ENCODE results near the gene KANSL1L. TPM values are rescaled to one million over a fixed set of nuclear protein-coding genes. Genes with fewer than 3 reads are reported as not detected.

Gene KANSL1L
- total and polyA plus RNA-seq, 10 of the 15 experiments (the other 5 are each of a cell fraction or from before 2014, with no cell fraction given), result 1.2 to 9.5 (median 3.7) TPM

DNA sequence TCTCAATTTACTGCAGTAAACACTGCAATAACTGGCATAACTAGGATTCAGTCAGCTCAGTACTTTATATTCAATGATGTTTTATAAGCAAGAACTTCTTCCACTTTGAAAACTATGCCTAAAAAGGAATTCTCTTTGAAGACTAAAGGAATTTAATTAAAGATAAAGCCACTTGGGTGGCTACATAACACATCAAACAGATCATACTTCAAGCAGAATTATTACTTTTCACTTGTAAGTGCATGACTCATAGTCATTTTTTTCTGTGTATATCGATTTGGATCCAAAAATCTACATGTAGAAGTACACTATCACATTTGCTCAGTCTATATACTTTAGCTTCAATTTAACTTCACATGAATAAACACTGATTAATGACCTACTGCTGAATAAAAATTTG is 4.0 kb downstream of the KANSL1L start:
- no peak for FAIRE-seq
- Histone ChIP-seq H3K4me3 (no peak overlapping the region), H3K36me3 (ENCODE audit: control insufficient read depth in 2 of 2, insufficient read depth in 2 of 2, low read length in 1 of 2) (no peaks in the 10 kb centered on the region), H3K79me2 (ENCODE audit: control insufficient read depth, insufficient read depth, low read length) (peaks cover 9% of the 10 kb centered on the region), H3K27ac (ENCODE audit: control insufficient read depth, insufficient read depth) (no peak overlapping the region), H2AFZ (ENCODE audit: control insufficient read depth, low read depth, low read length) (no peak overlapping the region), H3K9ac (ENCODE audit: control insufficient read depth, insufficient read depth, low read length) (no peak overlapping the region), H3K9me3 (replicated peaks; ENCODE audit: control insufficient read depth, insufficient read depth, low read length) (no peaks in the 10 kb centered on the region), H3K4me2 (ENCODE audit: control insufficient read depth, insufficient read depth) (no peak overlapping the region), H4K20me1 (ENCODE audit: control insufficient read depth, insufficient read depth) (no peaks in the 10 kb centered on the region), H3K4me1 (ENCODE audit: control insufficient read depth, insufficient read depth, low read length) (no peaks in the 10 kb centered on the region), H3K27me3 (replicated peaks in 1 of 2; ENCODE audit: control insufficient read depth in 2 of 2, insufficient read depth in 2 of 2, low read length in 1 of 2) (no peaks in the 10 kb centered on the region)
- intact Hi-C loops (cut with micrococcal nuclease; ENCODE audit: unreplicated experiment) (no loop called here), in situ Hi-C loops (cut with MboI) (loop anchor here (10.0 kb wide), 1 partner anchor 162 kb away; the partner anchor contains the start of gene RPE)
- 44% methylated on average over 1 of the region's 1 CpG for WGBS (ENCODE audit: insufficient coverage, insufficient replicate concordance, low lambda C conversion rate, missing lambda C conversion rate)
- ChIA-PET SMC1A (ENCODE audit: uncharacterized antibody, unreplicated experiment) (interaction anchor here (0.7 to 2.4 kb wide), 7 partner anchors 9 to 22 kb away, joined by 3 to 6 read pairs (median 3); no protein-coding TSS in a partner anchor), RAD21 (ENCODE audit: unreplicated experiment) (interaction anchor here (1.3 to 1.4 kb wide), 3 partner anchors 20 to 163 kb away, joined by 3 to 4 read pairs (median 4); no protein-coding TSS in a partner anchor), CTCF (interaction anchor here (0.6 to 1.4 kb wide), 4 partner anchors 8 to 94 kb away, joined by 3 to 4 read pairs (median 3); no protein-coding TSS in a partner anchor), POLR2A (interaction anchor here (0.6 to 1.4 kb wide), 2 partner anchors 9 to 279 kb away, joined by 3 to 5 read pairs; no protein-coding TSS in a partner anchor)
- DNase-seq (ENCODE audit: low read depth, low spot score), result no peak
- no peak for ATAC-seq
- no TSS peak for BruUV-seq (replicated peaks)
- TF ChIP-seq, protein P1, sequence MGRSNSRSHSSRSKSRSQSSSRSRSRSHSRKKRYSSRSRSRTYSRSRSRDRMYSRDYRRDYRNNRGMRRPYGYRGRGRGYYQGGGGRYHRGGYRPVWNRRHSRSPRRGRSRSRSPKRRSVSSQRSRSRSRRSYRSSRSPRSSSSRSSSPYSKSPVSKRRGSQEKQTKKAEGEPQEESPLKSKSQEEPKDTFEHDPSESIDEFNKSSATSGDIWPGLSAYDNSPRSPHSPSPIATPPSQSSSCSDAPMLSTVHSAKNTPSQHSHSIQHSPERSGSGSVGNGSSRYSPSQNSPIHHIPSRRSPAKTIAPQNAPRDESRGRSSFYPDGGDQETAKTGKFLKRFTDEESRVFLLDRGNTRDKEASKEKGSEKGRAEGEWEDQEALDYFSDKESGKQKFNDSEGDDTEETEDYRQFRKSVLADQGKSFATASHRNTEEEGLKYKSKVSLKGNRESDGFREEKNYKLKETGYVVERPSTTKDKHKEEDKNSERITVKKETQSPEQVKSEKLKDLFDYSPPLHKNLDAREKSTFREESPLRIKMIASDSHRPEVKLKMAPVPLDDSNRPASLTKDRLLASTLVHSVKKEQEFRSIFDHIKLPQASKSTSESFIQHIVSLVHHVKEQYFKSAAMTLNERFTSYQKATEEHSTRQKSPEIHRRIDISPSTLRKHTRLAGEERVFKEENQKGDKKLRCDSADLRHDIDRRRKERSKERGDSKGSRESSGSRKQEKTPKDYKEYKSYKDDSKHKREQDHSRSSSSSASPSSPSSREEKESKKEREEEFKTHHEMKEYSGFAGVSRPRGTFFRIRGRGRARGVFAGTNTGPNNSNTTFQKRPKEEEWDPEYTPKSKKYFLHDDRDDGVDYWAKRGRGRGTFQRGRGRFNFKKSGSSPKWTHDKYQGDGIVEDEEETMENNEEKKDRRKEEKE (IDR thresholded peaks at IDR 0.05), result no peak
- no peak for TF ChIP-seq CHD1 (IDR thresholded peaks at IDR 0.05; ENCODE audit: low read depth, low read length)
- TF ChIP-seq RELA (IDR thresholded peaks at IDR 0.05; ENCODE audit: borderline replicate concordance, partially characterized antibody), result no peak
- TF ChIP-seq, protein P2, sequence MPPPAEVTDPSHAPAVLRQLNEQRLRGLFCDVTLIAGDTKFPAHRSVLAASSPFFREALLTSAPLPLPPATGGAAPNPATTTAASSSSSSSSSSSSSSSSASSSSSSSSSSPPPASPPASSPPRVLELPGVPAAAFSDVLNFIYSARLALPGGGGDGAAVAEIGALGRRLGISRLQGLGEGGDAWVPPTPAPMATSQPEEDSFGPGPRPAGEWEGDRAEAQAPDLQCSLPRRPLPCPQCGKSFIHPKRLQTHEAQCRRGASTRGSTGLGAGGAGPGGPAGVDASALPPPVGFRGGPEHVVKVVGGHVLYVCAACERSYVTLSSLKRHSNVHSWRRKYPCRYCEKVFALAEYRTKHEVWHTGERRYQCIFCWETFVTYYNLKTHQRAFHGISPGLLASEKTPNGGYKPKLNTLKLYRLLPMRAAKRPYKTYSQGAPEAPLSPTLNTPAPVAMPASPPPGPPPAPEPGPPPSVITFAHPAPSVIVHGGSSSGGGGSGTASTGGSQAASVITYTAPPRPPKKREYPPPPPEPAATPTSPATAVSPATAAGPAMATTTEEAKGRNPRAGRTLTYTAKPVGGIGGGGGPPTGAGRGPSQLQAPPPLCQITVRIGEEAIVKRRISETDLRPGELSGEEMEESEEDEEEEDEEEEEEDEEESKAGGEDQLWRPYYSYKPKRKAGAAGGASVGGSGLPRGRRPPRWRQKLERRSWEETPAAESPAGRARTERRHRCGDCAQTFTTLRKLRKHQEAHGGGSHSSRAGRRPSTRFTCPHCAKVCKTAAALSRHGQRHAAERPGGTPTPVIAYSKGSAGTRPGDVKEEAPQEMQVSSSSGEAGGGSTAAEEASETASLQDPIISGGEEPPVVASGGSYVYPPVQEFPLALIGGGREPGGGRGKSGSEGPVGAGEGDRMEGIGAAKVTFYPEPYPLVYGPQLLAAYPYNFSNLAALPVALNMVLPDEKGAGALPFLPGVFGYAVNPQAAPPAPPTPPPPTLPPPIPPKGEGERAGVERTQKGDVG (CRISPR knock-in tag; IDR thresholded peaks at IDR 0.05), result no peak
- TF ChIP-seq SMC3 (IDR thresholded peaks at IDR 0.05; ENCODE audit: borderline replicate concordance, low read length), result no peak
- TF ChIP-seq EED (IDR thresholded peaks at IDR 0.05; ENCODE audit: low read depth), result no peak
- no peak for TF ChIP-seq CEBPB (IDR thresholded peaks at IDR 0.05; ENCODE audit: borderline replicate concordance in 1 of 2, low read depth in 2 of 2, low read length in 2 of 2)
- TF ChIP-seq, protein P3, sequence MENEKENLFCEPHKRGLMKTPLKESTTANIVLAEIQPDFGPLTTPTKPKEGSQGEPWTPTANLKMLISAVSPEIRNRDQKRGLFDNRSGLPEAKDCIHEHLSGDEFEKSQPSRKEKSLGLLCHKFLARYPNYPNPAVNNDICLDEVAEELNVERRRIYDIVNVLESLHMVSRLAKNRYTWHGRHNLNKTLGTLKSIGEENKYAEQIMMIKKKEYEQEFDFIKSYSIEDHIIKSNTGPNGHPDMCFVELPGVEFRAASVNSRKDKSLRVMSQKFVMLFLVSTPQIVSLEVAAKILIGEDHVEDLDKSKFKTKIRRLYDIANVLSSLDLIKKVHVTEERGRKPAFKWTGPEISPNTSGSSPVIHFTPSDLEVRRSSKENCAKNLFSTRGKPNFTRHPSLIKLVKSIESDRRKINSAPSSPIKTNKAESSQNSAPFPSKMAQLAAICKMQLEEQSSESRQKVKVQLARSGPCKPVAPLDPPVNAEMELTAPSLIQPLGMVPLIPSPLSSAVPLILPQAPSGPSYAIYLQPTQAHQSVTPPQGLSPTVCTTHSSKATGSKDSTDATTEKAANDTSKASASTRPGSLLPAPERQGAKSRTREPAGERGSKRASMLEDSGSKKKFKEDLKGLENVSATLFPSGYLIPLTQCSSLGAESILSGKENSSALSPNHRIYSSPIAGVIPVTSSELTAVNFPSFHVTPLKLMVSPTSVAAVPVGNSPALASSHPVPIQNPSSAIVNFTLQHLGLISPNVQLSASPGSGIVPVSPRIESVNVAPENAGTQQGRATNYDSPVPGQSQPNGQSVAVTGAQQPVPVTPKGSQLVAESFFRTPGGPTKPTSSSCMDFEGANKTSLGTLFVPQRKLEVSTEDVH (IDR thresholded peaks at IDR 0.05; ENCODE audit: low read depth, partially characterized antibody), result no peak
- TF ChIP-seq ZNF217 (IDR thresholded peaks at IDR 0.05), result no peak
- TF ChIP-seq MYB (IDR thresholded peaks at IDR 0.05; ENCODE audit: borderline replicate concordance, low read depth, low read length), result no peak
- no peak for TF ChIP-seq TARDBP (IDR thresholded peaks at IDR 0.05; ENCODE audit: borderline replicate concordance)
- TF ChIP-seq MEF2A (IDR thresholded peaks at IDR 0.05; ENCODE audit: insufficient read depth, low read depth, low read length), result no peak
- no peak for TF ChIP-seq RAD21 (IDR thresholded peaks at IDR 0.05; ENCODE audit: insufficient read depth, low read depth, low read length)
